HG03575 (cell line): ENCODE data around the gene UGT2B15.

Source experiments
- ATAC-seq: cut with Tn5 transposase; IDR thresholded peaks from one replicate; pipeline ENCODE4 v1.9.1; 2021; ENCODE audit not compliant: unreplicated experiment, insufficient number of reproducible peaks, low FRiP score; ENCODE audit errors: extremely low read depth

The UGT2B15 gene

GRCh38 chr4:68658672-68659071, 11.8 kb downstream of the UGT2B15 start:
- ATAC-seq = no peak

- peak; percentile 56 for ATAC-seq
These were observed 13.3 kb downstream of the UGT2B15 start for GRCh38 chr4:68657022-68657594.

- peak; percentile 34 for ATAC-seq
These were observed 13.9 kb downstream of the UGT2B15 start for GRCh38 chr4:68656445-68656973.

- no peak for ATAC-seq
These were observed 14.5 kb downstream of the UGT2B15 start for GRCh38 chr4:68655764-68656444.

- ATAC-seq = no peak
These were observed 15.3 kb downstream of the UGT2B15 start for GRCh38 chr4:68654946-68655721.

GRCh38 chr4:68651932-68652331, 18.5 kb downstream of the UGT2B15 start:
- ATAC-seq = no peak

- no peak for ATAC-seq
These were observed 40.1 kb downstream of the UGT2B15 start for GRCh38 chr4:68630371-68630770.

- ATAC-seq = peak; percentile 51
These were observed 47.7 kb downstream of the UGT2B15 start for GRCh38 chr4:68622731-68623130.

- no peak for ATAC-seq
These were observed 53.3 kb downstream of the UGT2B15 start for GRCh38 chr4:68617003-68617698.

GRCh38 chr4:68615699-68616422, 54.6 kb downstream of the UGT2B15 start:
- ATAC-seq = no peak

- ATAC-seq = no peak
These were observed 56.7 kb downstream of the UGT2B15 start for GRCh38 chr4:68613752-68614151.

GRCh38 chr4:68606240-68606639, 64.2 kb downstream of the UGT2B15 start:
- no peak for ATAC-seq

GRCh38 chr4:68599150-68599549, 71.3 kb downstream of the UGT2B15 start:
- ATAC-seq = no peak

- ATAC-seq = no peak
These were observed 73.0 kb downstream of the UGT2B15 start for GRCh38 chr4:68597482-68597881.
